Stimulated activated CD8-positive, alpha-beta memory T cell treated with anti-CD3 and anti-CD28 coated beads, Interleukin-4, amount 100 ng/mL, for 24 hours (primary cell): ENCODE results near the gene TRPM6.

Experiments
- DNase-seq: peaks from one replicate; pipeline ENCODE4 v3.0.0-alpha.2; 2020; ENCODE audit warnings: low read depth

TRPM6 gene

GRCh38 chr9:74711341-74711740 lies 176.4 kb downstream of the TRPM6 start:
- no peak for DNase-seq

DNA sequence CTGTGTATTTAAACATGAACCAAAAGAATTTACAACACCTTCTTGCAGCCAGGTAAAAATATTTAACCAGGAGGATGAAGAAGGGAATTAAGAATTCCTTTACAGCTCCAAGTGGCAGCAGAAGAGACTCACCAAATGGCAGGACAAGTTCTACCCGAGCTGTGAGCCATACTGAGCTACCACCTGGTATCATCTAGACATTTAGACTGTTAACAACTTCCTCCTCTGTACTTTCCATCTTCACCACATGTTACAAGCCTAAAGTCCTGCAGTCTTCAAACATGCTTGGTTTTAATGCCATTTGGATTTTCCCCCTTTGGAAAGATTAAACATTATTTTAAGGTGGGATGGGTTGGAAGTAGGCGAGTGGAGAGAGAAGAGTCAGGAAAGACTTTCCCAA lies 190.2 kb downstream of the TRPM6 start:
- DNase-seq = no peak

DNA sequence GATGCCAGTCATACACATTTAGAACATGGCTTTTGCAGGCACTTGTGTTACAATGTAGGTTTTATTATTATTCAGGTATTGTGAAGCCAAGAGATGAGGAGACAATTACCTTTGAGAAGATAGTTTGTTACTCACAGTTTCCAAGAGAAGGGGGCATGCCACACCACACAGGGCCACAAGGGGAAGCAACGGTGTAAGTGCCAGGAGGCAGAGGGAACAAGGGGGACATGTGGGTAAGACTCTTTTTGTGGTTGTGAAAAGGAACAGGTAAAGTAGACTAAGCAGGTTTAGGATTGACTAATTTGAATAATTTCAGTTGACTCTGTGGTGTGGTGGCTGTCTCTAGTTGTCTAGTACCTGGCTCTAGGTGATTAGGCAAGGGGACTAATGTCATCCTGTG lies 191.2 kb downstream of the TRPM6 start:
- DNase-seq = no peak

- DNase-seq = no peak
Measured at GRCh38 chr9:74691058-74691457, 196.7 kb downstream of the TRPM6 start.

DNA sequence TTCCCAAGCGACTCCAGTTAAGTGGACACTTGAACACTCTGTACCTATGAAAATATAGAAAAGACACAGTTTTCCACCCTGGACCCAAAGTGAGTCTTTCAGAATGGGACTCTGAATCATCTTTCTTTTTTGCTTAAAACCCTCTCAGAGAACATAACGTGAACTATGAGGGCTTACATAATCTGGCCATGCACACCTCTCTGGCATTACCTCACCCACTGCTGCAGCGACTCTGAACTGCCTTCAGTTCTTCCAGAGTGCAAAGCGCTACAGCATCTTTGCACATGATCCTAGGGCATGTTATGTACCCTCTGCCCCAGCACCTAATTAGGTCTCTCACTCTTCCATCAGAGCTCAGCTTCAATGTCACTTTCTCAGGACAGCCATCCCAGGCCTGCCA lies 204.4 kb downstream of the TRPM6 start:
- DNase-seq = no peak

DNA sequence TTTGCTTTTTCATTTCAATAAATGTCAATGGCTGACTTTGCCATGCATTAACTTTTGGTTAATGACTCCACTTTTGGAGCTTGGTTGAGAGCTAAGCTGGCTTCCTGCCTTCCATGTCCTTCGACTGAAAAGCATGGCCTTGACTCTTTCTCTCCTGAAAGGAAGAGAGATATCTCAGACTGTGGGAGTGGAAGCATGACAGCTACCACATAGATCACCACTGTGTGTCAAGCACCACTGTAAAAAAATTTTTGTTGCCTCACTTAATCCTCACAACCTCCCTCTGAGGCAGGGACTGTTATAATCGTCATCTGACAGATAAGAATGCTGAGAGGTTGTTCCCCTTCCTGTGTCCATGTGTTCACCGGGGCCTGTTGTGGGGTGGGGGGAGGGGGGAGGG lies 205.8 kb downstream of the TRPM6 start:
- no peak for DNase-seq

DNA sequence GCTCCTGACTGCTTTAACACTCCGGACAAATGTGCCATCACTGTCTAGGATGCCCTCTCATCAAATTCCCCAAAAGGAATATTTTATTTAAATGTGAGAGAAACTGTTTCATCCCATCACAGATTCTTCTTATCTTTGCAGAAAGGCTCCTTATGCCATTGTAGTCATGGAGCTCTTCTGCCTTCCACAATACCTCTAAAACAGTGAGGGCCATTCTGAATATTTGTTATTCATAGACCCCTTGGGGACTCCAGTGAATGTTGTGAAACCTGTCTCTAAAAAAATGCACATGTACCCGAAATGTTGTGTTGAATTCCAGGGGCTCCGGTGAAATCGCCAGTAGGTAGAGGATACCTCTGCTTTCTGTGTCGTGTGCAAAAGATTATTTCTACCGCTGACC lies 213.6 kb downstream of the TRPM6 start:
- DNase-seq = no peak
